ENCODE results near the gene FAM117B. TPM values are rescaled to one million over a fixed set of nuclear protein-coding genes. Genes with fewer than 3 reads are reported as not detected.
A peak's percentile ranks its signal among the peaks of the same experiment; 100 is the strongest.
"Not testable (repeated sequence)": the region's sequence is repeated elsewhere in the genome, so short reads cannot be mapped to it uniquely, and the experiment has no call there.

FAM117B gene
- total RNA-seq, 2 experiments from 2014 or later, result 46.8 to 50.4 TPM

- DNase-seq (no peak), ATAC-seq (ENCODE audit: poor library complexity) (no peak)
- Histone ChIP-seq H3K4me1 (ENCODE audit: insufficient read depth, low read length) (peaks cover 6% of the 10 kb centered on the region), H3K4me3 (ENCODE audit: low read length) (no peak overlapping the region), H3K36me3 (ENCODE audit: insufficient read depth, low read length) (no peaks in the 10 kb centered on the region), H3K27ac (ENCODE audit: low read depth in 1 of 2, low read length in 2 of 2) (no peak overlapping the region), H3K9me3 (ENCODE audit: control insufficient read depth in 1 of 2, insufficient read depth in 1 of 2, low read length in 2 of 2) (no peaks in the 10 kb centered on the region), H3K27me3 (ENCODE audit: control insufficient read depth in 1 of 2, insufficient read depth in 2 of 2, low read length in 2 of 2) (no peaks in the 10 kb centered on the region)
- no peaks in the 10 kb centered on the region for H3K9me3 Mint-ChIP-seq
- no peak overlapping the region for H3K4me3 Mint-ChIP-seq
- no peaks in the 10 kb centered on the region for H3K27me3 Mint-ChIP-seq
- peaks cover 74% of the 10 kb centered on the region for H3K4me1 Mint-ChIP-seq (ENCODE audit: low read depth)
- peak overlapping the region; percentile 47 for H3K27ac Mint-ChIP-seq
- POLR2A ChIA-PET, result interaction anchor here (0.9 to 1.7 kb wide), 3 partner anchors 13 to 71 kb away, joined by 3 to 7 read pairs (median 3); partner anchors contain the start of gene FAM117B
- no peak for TF ChIP-seq CTCF (IDR thresholded peaks at IDR 0.05)
- peaks cover 47% of the 10 kb centered on the region for H3K36me3 Mint-ChIP-seq (ENCODE audit: low read depth)
- CTCF ChIA-PET, result no interaction called here
- intact Hi-C loops (cut with DNase I, micrococcal nuclease), result loop anchor here in 1 of 2 experiments (5.0 to 10.0 kb wide), 2 partner anchors 43 to 61 kb away; no protein-coding TSS in a partner anchor
These were observed 70.8 kb downstream of the FAM117B start for GRCh38 chr2:202705446-202706020.

- H3K4me3 ChIP-seq (ENCODE audit: low read length); H3K27me3 Mint-ChIP-seq; ATAC-seq (ENCODE audit: poor library complexity); H3K27ac Mint-ChIP-seq; H3K4me1 ChIP-seq (ENCODE audit: insufficient read depth, low read length); H3K27ac ChIP-seq (ENCODE audit: low read depth in 1 of 2, low read length in 2 of 2); H3K36me3 ChIP-seq (ENCODE audit: insufficient read depth, low read length); DNase-seq; H3K4me3 Mint-ChIP-seq; H3K27me3 ChIP-seq (ENCODE audit: control insufficient read depth in 1 of 2, insufficient read depth in 2 of 2, low read length in 2 of 2); CTCF ChIA-PET: not testable (repeated sequence)
- intact Hi-C loops (cut with DNase I, micrococcal nuclease), result loop anchor here in 1 of 2 experiments (5.0 kb wide), 1 partner anchor 33 kb away; no protein-coding TSS in a partner anchor
- Mint-ChIP-seq H3K9me3 (peaks cover 12% of the 10 kb centered on the region), H3K4me1 (ENCODE audit: low read depth) (peaks cover 70% of the 10 kb centered on the region), H3K36me3 (ENCODE audit: low read depth) (peaks cover 71% of the 10 kb centered on the region)
- POLR2A ChIA-PET, result interaction anchor here (0.6 kb wide), 1 partner anchor 24 kb away, joined by 4 read pairs; no protein-coding TSS in a partner anchor
- H3K9me3 ChIP-seq (ENCODE audit: control insufficient read depth in 1 of 2, insufficient read depth in 1 of 2, low read length in 2 of 2), result peaks cover 10 to 16% of the 10 kb centered on the region in 2 experiments
These were observed 80.5 kb downstream of the FAM117B start for GRCh38 chr2:202714971-202715935.

- ChIA-PET CTCF (no interaction called here), POLR2A (interaction anchor here (0.6 to 2.8 kb wide), 2 partner anchors 24 to 81 kb away, joined by 4 to 17 read pairs; partner anchors contain the start of gene FAM117B)
- H3K36me3 ChIP-seq (ENCODE audit: insufficient read depth, low read length), result no peaks in the 10 kb centered on the region
- no peaks in the 10 kb centered on the region for H3K27me3 ChIP-seq (ENCODE audit: control insufficient read depth in 1 of 2, insufficient read depth in 2 of 2, low read length in 2 of 2)
- H3K4me3 Mint-ChIP-seq, result peak overlapping the region; percentile 55
- H3K27ac ChIP-seq (ENCODE audit: low read depth in 1 of 2, low read length in 2 of 2), result no peak overlapping the region
- H3K4me1 ChIP-seq (ENCODE audit: insufficient read depth, low read length), result peaks cover 7% of the 10 kb centered on the region
- ATAC-seq (ENCODE audit: poor library complexity) (no peak), DNase-seq (no peak)
- peaks cover 12% of the 10 kb centered on the region for H3K9me3 Mint-ChIP-seq
- intact Hi-C loops (cut with DNase I, micrococcal nuclease), result loop anchor here in 1 of 2 experiments (5.0 kb wide), 1 partner anchor 34 kb away; no protein-coding TSS in a partner anchor
- no peak for TF ChIP-seq CTCF (IDR thresholded peaks at IDR 0.05)
- H3K27me3 Mint-ChIP-seq, result no peaks in the 10 kb centered on the region
- peaks cover 67% of the 10 kb centered on the region for H3K4me1 Mint-ChIP-seq (ENCODE audit: low read depth)
- H3K36me3 Mint-ChIP-seq (ENCODE audit: low read depth), result peaks cover 65% of the 10 kb centered on the region
- peak overlapping the region; percentile 67 for H3K27ac Mint-ChIP-seq
- H3K4me3 ChIP-seq (ENCODE audit: low read length), result no peak overlapping the region
- peaks cover 10 to 16% of the 10 kb centered on the region in 2 experiments for H3K9me3 ChIP-seq (ENCODE audit: control insufficient read depth in 1 of 2, insufficient read depth in 1 of 2, low read length in 2 of 2)
These were observed 81.4 kb downstream of the FAM117B start for GRCh38 chr2:202716114-202716718.
